Measurements from ENCODE around the gene ERI3.
A peak's percentile ranks its signal among the peaks of the same experiment; 100 is the strongest.

Gene ERI3

DNA sequence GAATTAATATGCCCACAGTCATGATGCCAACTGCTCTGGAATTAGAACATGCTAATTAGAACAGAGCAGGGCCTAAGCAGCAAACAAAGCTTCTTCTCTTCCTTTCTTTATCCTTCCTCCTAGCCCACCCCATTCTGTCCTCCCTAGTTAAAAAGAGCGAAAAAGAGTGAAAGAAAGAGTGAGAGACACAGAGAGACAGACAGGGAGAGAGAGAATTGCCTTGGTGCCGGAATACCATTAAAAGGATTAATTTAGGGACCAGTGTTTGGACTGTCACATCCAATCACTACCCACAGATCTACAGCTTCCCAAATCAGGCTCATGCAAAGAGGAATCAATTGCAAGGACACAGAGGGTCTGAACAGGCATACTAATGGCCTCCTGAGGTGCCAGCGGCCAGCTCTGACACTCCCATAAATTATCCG, 7.0 kb downstream of the ERI3 start:
- peak in 2 of 51 donors; percentile 39 to 53 for DNase-seq

DNA sequence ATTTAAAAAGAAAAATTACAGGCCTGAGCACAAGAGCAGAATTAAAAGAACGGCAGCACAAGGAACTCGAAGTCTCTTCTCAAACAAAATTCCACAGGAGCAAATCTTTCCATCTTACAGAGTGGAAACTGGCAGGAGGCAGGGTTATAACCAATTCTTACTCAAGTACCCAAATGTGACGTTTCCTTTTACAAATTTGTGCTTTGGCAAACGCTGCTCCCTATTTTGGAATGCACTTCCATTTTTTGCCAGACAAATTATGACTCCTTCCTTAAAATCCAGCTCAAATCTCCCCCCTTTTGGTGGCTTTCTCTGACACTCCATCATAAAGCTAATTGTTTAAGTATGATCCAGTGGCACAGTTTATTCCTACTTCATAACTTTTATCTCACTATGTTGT, 7.8 kb downstream of the ERI3 start:
- peak in 1 of 51 donors; percentile 21 for DNase-seq

DNA sequence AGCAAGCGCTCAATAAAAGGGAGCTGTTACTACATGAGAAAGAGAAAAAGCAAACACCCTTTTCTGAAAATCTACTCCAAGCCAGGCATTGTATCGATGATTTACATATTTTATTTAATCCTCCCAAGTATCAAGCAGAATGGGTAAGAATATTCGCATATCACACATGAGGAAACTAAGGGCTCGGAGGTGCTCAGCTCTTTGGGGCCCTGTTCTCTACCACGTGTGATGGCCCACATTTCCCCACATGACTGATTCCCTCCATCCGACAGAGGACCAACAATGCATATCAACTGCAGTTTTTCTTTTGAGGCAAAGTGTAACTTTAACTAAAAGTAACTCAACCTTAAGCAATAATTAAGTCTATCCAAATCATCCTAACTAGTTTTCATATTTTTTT, 8.2 kb downstream of the ERI3 start:
- DNase-seq = peak in 1 of 51 donors; percentile 8

DNA sequence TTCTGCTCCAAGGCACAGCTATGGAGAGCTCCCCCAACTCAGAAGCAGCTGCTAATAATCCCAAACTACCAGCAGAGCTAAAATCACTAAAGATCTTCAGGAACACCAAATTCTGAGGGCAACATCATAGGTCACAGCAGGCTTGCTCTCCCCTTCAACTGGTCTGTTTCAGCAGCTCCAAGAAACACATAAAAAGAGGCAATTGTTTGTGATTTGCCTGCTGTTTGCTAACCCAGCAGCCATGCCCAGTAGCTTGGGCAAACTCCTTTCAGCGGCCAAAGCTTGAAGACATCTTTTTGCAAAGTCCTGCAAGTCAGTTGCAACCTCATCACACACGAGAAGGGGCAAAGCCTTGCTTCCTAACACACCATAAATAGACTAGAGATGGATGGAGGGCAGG, 8.9 kb downstream of the ERI3 start:
- peak in 21 of 51 donors; percentile 4 to 67 (median 24) for DNase-seq

DNA sequence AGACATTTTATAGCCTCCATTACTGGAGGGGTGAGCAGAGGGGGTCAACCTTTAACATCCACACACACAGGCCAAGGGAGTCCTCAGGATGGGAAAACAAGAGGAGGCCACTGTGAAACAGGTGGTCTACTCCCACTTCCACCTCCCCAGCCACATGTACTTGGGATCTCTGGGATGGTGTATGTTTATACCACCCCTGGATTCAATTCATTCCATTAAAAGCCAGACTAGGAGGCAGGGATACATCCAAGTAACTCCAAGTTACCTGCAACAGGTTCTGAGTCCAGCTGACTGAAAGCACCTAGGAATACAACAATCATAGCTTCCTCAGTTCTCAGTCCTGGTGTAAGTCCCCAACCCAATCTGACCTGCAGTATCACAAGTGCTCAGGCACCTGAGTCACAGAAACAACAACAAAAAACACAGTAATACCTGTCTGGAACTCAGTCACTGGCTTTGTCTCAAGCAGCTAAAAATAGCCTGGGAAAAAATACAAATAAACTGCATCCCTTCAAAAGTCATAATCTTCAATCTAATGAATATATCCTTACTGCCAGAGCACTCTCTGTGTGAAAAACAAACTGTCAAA, 9.8 kb downstream of the ERI3 start:
- DNase-seq = no peak

DNA sequence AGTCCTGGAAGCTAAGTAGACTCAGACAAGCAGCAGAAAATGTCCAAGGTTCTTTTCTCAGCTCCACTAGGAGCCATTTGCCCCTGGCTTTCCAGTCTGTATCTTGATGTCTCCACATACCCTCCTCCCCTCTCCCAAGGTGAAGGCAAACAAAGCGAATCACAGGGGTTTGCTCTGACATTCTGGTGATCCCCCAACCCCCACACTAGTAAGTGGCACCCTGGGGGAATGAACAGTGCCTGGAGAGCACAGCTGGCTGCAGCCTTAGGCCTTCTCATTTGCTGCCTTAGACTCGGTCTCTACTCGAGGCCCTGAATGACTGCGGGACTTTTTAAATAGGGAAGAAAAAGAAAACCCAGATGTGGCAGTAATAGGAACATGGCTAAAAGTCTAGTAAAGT, 15.3 kb downstream of the ERI3 start:
- no peak for DNase-seq

DNA sequence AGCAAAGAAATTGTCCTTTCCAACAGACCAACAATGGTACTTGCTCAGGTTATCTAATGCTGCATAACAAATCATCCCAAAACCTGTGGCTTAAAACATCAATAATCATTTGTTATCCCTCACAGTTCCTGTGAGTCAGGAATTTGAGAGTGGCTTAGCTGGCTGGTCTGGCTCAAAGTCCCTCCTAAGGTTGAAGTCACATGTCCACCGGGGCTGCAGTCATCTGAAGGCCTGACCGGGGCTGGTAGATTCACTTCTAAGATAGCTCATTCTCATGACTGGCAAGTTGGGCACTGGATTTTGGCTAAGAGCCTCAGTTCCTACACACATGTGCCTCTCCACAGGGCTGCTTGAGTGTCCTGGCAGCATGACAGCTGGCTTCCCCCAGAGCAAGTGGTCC, 16.9 kb downstream of the ERI3 start:
- DNase-seq = no peak

DNA sequence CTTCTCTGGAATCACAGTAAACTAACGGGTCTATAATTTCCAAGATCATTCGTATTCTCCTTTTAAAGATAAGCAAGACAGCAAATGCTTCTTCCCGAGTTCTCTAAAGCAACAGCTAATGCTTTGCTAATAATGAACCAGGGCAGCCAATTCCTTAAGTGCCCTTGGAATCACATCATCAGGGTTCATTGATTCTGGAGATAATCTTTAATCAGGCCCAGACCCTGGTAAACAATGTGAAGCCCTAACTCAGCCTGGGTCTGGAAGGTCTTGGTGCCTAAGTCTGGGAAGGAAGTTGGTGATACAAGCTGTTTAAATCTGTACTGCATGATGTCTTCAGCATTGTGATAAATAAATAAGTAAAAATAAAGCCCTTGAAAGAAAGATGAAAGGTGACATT, 18.4 kb downstream of the ERI3 start:
- no peak for DNase-seq

DNA sequence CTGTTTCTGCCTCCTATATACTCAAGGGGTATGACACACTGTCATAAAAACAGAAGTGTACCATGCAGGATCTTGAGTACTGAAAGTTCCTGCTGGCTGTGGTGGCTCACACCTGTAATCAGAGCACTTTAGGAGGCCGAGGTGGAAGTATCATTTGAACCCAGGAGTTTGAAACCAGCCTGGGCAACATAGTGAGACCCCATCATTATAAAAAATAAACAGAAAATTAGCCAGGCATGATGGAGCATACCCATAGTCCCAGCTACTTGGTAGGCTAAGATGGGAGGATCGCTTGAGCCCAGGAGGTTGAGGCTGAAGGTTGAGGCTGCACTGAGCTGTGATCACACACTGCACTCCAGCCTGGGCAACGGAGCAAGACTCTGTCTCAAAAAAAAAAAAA, 20.1 kb downstream of the ERI3 start:
- no peak for DNase-seq

DNA sequence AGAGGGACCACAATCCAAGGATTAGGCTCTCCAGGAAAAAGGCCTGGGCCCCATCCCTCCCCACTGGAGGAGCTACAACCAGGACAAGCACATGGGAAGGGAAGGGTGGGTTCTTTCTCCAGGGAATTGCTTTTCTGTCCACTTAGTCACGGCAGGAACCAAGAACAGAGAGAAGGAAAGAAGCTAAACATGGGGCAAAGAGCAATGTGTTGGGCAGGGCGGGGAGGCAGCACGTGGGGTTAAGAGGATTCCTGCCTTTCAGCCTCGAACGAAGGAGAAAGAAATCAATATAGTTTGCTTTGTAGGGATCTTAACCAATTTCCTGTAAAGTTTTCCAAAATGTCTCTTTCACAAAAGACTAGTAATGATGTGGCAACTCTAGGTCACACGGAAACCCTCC, 21.7 kb downstream of the ERI3 start:
- DNase-seq = no peak

DNA sequence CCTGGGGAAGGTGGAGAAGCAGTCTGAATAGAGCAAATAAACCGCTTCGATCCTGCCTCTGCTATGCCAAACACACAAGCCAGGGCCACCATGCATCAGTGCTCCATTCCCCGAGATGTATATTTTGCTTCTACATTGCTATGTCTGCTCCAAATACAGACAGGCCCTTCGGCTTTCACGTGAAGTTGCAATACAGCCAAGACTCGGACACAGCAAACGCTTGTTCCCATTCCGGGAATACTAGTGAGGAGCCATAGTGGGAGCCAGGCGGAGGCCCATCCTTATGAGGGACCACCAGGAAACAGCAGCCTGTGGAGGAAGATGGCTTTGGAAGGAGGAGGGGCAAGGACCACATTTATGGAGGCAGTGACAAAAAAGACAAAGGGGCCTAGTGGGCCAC, 22.6 kb downstream of the ERI3 start:
- DNase-seq = no peak

DNA sequence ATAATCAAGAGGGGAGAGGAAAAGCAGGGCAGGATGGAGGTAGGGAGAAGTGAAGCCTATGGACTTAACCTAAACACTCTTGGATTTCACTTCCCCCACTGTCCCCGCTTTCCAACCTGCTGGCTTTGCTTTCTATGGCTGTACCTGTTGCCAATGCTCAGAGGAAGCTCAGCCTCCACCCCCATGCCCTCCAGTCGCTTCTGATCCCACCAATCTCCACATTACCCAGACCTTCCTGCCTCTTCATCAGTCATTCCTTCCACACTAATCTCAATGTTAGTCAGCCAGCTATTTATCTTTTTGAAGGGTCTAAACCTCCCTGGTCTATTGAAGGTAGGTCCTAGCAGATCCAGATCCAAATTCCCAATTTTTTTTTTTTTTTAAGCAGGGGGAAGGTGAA, 24.1 kb downstream of the ERI3 start:
- no peak for DNase-seq

DNA sequence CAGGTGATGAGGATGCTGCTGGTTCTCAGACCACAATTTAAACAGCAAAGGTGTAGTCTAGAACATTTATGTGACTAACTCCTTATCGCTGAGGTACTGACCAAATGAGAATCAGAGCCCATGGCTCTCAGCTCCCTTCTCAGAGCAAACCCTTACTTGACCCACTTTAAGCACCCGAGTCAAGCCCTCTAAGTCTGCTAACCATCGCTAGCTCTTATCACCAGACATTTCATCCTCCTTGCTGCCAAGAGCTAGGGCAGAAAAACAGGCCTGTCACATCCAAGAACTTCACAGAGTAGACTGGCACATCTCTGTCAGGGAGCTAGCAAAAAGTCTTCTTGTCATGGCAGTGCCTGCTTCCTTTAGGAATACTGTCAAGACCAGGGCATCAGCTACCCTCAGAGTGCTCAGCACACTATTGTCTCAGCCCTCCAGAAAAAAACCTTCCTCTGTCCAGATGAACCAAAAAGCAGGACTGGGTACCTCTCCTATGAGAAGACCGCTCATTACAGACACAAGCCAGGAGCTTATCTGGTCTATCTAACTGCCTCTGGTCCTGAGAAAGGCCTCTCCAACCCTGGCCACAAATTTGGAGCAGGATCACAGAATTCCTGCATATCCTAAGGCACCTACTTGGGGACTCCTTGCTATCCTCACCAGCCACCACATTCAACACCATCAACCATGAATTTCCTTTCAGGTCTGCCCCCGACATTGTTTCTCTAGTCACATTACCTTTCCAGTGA, 26.2 kb downstream of the ERI3 start:
- DNase-seq = no peak

DNA sequence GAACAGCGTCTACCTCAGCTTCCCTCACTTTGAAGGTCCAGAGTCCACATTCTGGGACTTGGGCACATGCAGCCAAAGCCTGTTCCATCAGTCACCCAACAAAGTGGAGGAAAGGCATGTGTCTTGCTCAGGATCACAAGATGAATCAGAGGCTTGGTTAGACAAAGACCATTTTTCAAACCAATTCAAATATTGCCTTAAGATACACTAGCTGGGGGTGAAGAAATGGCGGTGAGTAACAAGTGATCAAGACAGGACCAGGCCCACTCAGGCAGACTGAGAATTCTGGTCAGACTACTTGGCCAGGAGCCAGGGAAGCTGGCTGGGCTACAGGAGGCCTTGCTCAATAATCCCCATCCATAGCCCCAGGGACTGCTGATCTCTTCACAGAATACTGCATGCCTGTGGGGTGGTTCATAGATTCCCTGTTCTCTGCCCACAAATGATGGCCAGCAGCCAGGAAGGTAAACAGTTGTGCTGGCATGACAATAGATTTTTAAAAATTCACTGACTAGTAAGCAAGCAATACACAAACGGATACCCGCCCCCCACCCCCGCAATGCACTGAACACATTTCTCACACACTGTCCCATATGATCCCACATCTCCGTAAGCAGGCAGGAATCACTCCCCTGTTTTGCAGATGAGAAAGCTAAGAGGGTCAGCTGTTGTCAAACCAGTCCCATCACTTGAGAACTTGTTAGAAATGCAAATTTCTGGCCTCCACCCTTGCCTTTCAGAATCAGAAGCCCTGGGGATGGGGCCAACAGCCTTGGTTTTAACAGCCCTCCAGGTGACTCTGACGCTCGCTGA, 27.2 kb downstream of the ERI3 start:
- peak in 21 of 51 donors; percentile 5 to 81 (median 21) for DNase-seq

DNA sequence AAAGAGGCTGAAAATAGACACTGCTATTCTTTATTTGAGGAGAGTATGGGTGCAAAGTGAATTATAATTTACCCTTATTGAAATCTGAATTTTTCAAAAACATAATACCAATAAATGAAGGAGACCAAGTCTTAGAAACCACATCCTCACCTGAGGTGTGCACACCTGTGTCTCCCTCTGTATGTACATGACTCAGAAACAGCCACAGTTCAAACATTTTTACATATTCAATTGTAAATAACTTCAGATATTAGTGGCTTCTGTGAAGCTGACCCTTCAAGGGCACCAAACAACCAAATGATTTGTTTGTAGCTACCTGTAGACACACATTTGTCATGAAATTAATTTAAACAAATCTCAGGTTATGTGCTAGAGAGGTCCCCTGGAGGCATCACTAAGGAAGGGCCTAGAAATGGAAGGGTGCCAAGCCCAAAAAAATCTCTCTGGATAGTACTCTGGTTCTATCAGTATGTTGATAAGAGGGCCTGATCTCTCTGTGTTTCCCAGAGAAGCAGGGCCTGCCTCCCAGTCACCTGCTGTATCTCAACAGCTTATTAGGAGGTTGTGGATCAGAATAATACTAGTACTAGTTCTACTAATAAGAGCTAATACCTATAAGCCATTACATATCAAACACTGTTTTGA, 28.1 kb downstream of the ERI3 start:
- DNase-seq = no peak

DNA sequence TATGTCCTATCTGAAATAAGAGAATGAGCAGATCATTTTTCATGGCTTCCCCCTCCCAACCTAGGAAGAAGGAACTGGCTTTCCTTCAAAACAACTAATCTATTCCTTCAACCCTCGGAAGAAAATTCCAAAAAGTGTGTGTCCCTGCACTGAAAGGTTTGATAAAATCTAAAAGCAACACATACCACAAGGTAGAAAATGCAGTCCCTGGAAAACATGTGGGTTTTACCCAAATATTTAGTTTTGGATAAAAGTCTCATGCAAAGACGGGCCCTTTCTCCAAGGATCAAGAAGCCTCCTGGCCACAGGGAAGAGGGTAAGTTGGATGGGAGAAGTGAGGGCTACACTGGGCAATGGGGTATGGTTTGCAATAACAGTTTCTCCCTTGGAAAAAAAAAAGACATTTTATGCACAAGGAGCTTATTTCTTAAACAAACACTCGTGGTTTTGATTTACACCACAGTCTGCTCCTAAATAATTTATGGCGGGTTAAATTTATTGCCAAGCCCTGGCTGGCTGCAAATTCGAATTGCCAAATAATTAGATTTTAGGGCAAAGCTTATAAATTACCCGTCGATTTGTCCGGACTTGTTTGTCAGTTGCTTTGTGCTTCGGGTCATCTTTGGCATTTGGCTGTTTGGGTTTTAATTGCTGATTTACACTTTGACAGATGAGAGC, 28.9 kb downstream of the ERI3 start:
- DNase-seq = no peak

DNA sequence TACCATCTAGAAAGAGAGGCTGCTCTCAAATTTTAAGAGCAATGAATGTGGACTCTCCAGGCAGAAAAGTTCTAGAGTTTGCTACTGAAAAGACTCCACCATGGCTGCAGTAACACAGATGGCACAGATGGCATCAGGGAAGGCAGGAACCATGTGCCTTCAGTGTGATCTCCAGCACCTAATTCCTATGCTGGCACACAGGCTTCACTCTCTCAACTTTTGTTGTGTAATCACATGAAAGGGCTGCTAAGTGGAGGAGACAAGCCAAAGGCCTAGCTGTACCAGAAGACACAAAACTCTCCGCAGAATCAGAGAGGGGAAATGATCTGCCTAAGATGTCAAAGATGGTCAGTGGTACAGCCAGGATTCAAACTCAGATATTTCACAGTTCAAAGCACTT, 31.1 kb downstream of the ERI3 start:
- DNase-seq = no peak

DNA sequence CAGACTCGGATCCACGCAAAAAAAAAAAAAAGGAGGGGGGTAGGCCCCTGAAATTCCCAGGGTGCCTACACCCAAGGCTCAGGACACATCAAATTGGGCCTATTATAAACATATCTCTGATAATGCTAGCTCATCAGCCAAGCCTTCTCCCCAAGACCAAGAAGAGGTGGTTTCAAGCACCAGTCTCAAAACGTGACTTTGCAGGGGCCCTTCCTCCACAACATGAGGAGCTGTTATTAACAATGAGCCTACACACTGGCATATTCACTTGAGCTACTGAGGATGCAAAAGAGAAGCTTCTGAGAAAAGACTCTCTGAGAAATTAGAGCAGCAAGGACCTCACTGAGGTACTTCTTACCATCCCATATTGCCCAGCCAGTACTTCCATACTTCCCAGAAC, 32.7 kb downstream of the ERI3 start:
- DNase-seq = no peak

DNA sequence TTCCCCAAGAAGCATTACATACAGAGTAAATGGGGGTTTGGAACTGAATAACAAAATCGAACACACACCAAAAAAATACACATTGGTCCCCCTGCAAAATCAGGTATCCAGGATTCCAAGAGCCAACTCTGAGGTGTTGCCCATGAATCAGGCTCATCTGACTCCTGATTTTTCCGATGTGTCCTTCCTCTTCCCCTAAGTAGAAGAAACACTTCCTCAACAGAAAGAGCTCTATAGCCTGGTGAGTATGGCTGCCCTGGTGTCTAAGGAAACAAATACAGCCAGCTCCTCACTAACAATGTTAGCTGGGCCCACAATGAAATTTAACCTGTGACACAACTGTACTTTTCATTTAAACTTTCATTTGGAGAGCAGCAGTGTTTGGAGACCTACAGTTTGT, 33.6 kb downstream of the ERI3 start:
- DNase-seq = no peak

DNA sequence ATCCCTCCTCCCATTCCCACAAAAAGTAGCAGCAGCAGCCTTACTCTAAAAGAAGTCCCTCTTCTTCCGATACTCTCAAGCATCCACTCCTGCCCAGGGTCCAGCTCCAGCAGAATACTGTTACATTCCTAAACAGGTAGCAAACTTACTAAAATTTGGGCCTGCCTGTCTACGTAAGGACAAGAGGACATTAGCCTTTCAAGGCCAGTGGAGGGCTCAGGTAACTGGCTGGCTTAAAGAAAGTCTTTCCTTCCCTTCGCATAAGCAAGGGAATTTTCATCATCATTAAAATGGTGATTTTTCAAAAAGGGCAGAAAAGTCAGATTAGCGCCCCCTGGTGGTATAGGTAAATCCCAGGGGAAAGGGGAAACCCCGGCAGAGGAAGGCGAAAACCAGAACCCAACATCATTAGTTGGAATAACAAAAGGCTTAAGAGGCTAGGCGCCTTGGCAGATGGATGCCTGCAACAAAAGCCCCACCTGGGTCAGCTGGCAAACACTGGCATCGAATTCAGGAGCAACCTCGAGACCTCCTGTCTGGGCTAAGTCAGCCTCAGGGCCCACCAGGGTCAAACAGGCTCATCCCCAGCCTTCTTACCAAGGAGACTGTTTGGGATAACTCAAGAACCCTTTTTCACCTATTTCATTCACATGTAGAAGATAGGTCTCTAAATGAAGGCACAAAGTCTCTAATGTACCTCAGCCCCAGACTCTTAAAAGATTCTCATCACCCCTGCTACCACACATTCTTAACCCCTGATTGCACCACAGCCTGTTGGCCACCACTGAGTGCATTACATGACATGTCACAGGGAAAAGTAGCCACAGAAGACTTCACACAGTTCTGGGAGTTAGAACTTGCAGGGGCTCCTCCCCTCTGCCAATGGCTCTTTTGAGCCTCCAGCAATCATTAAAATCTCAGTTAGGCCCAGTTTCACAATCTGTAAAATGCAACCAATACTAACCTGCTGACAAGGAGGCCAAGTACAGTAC, 36.7 kb downstream of the ERI3 start:
- DNase-seq = no peak
